HepG2 (cell line): ENCODE measurements around the gene DDX4. TPM values are rescaled to one million over a fixed set of nuclear protein-coding genes. Genes with fewer than 3 reads are reported as not detected.

Experiments
- ATAC-seq: fragments of 200-7000 bp; cut with Tn5 transposase; 3 replicates; pipeline ENCODE4 v1.9.1; 2020; ENCODE audit warnings: mild to moderate bottlenecking, moderate library complexity
- BruUV-seq: library from RNA; stranded (reverse); fragments of 400-500 nt; replicated peaks from 2 replicates; lab custom pipeline; 2021; lab: Mats Ljungman, UMichigan
- CTCF ChIA-PET: fragments of 300-600 bp; formaldehyde crosslinking; extraction: SDS; loops from one replicate; lab custom pipeline; 2021; ENCODE audit warnings: low total read pairs, inconsistent platforms, low intra/inter-chr PET ratio; lab: Yijun Ruan, JAX
- POLR2A ChIA-PET: fragments of 350-600 bp; sonication (Branson Sonifier 250); formaldehyde crosslinking; loops from one replicate; lab custom pipeline; 2020; ENCODE audit warnings: antibody characterized with exemption, inconsistent platforms; lab: Yijun Ruan, JAX
- DNase-seq: peaks from one replicate; pipeline ENCODE4 v3.0.0-alpha.2; 2015; ENCODE audit warnings: low spot score
- FAIRE-seq: peaks from 3 replicates; lab custom pipeline; 2011; peaks lifted over from hg19 to GRCh38; lab: Jason Lieb, UNC
- H2AFZ ChIP-seq: one replicate; pipeline ENCODE4 v1.6.1; 2011; ENCODE audit warnings: low read length, inconsistent platforms
- H3K27ac ChIP-seq: fragments of 300-600 bp; 3 replicates; pipeline ENCODE4 v1.8.0; 2011; ENCODE audit warnings: mixed run types, mild to moderate bottlenecking, mixed read lengths, low read length, inconsistent platforms; ENCODE audit not compliant: insufficient read depth; ENCODE audit errors: extremely low read length
- H3K27me3 ChIP-seq, 2 experiments: fragments of 200-600 bp in 1 of 2; 2 replicates in 1 of 2; 3 replicates in 1 of 2; pipeline versions ENCODE4 v1.6.0 to v1.8.0; 2011; ENCODE audit warnings: low read length in 2 of 2, mild to moderate bottlenecking in 2 of 2, moderate library complexity in 2 of 2, inconsistent platforms in 1 of 2; ENCODE audit not compliant: insufficient read depth in 2 of 2, control insufficient read depth in 1 of 2
- H3K36me3 ChIP-seq, 2 experiments: fragments of 200-600 bp in 1 of 2; replicated peaks in 1 of 2; 2 replicates in 1 of 2; 3 replicates in 1 of 2; pipeline versions ENCODE4 v1.5.1 to v1.8.0; 2011; ENCODE audit warnings: low read length in 2 of 2, inconsistent platforms in 1 of 2; ENCODE audit not compliant: insufficient read depth in 2 of 2, control insufficient read depth in 1 of 2
- H3K4me1 ChIP-seq: 2 replicates; pipeline ENCODE4 v1.5.1; 2012; ENCODE audit warnings: low read length, inconsistent platforms; ENCODE audit not compliant: insufficient read depth
- H3K4me2 ChIP-seq: 2 replicates; pipeline ENCODE4 v1.6.0; 2011; ENCODE audit warnings: low read depth, low read length, inconsistent platforms
- H3K4me3 ChIP-seq, 3 experiments: fragments of 200-600 bp in 1 of 3; sonication (generic), shearing (Covaris generic) in 1 of 3; replicated peaks in 1 of 3; 2 replicates each; pipeline ENCODE4 v1.5.1; 2011 to 2016; ENCODE audit warnings: low read length in 3 of 3, inconsistent platforms in 2 of 3, low read depth in 2 of 3, mild to moderate bottlenecking in 2 of 3, control low read depth in 1 of 3, mixed read lengths in 1 of 3; ENCODE audit not compliant: insufficient read depth in 1 of 3
- H3K79me2 ChIP-seq: one replicate; pipeline ENCODE4 v1.6.1; 2011; ENCODE audit warnings: low read length, inconsistent platforms; ENCODE audit not compliant: insufficient read depth
- H3K9ac ChIP-seq: 2 replicates; pipeline ENCODE4 v1.6.0; 2011; ENCODE audit warnings: mild to moderate bottlenecking, low read depth, low read length, inconsistent platforms; ENCODE audit not compliant: insufficient read depth
- H3K9me3 ChIP-seq: 2 replicates; pipeline ENCODE4 v1.5.1; 2012; ENCODE audit warnings: mild to moderate bottlenecking, low read length
- H4K20me1 ChIP-seq: 2 replicates; pipeline ENCODE4 v1.6.0; 2011; ENCODE audit warnings: inconsistent platforms, mild to moderate bottlenecking, low read length, moderate library complexity; ENCODE audit not compliant: insufficient read depth
- CREB1 ChIP-seq, 2 experiments: fragments of 450-650 bp in 1 of 2; IDR thresholded peaks; 2 replicates each; pipeline ENCODE4 v1.6.1; 2016 to 2017; ENCODE audit warnings: control low read depth in 1 of 2, mild to moderate bottlenecking in 1 of 2, missing compliant biosample characterization in 1 of 2, missing genetic modification characterization in 1 of 2
- DPF2 ChIP-seq: sonication (generic); formaldehyde crosslinking; IDR thresholded peaks from 2 replicates; pipeline ENCODE4 v1.4.0; 2020; ENCODE audit warnings: mild to moderate bottlenecking, low read depth, missing genetic modification reagents, borderline replicate concordance
- FOXA3 ChIP-seq: IDR thresholded peaks from 2 replicates; pipeline ENCODE4 v1.6.1; 2016; ENCODE audit warnings: missing genetic modification reagents, missing compliant biosample characterization
- HNRNPUL1 ChIP-seq: fragments of 200-400 bp; formaldehyde crosslinking; IDR thresholded peaks from 2 replicates; pipeline ENCODE4 v1.6.1; 2017; ENCODE audit warnings: low read depth, mild to moderate bottlenecking, low read length, moderate library complexity
- KLF9 ChIP-seq: IDR thresholded peaks from 2 replicates; pipeline ENCODE4 v1.6.1; 2016; ENCODE audit warnings: low read depth
- KMT2B ChIP-seq: IDR thresholded peaks from 2 replicates; pipeline ENCODE4 v1.6.1; 2016; ENCODE audit warnings: missing genetic modification reagents, missing compliant biosample characterization
- NCOA5 ChIP-seq: sonication (generic); formaldehyde crosslinking; IDR thresholded peaks from 2 replicates; pipeline ENCODE4 v1.4.0; 2020; ENCODE audit warnings: missing genetic modification reagents
- NR2F1 ChIP-seq, 2 experiments: fragments of 450-650 bp in 1 of 2; formaldehyde crosslinking in 1 of 2; IDR thresholded peaks; 2 replicates each; pipeline versions ENCODE4 v1.5.0 to v1.6.1; 2016 to 2020; ENCODE audit warnings: mild to moderate bottlenecking in 1 of 2, missing compliant biosample characterization in 1 of 2, missing genetic modification reagents in 1 of 2, moderate library complexity in 1 of 2
- NRL ChIP-seq: sonication (generic); formaldehyde crosslinking; IDR thresholded peaks from 2 replicates; pipeline ENCODE4 v1.5.0; 2020; ENCODE audit warnings: missing genetic modification reagents, mild to moderate bottlenecking, moderate library complexity, borderline replicate concordance
- PAF1 ChIP-seq: IDR thresholded peaks from 2 replicates; pipeline ENCODE4 v1.6.1; 2016; ENCODE audit warnings: missing genetic modification reagents, missing compliant biosample characterization
- RFXANK ChIP-seq: IDR thresholded peaks from 2 replicates; pipeline ENCODE4 v1.6.1; 2016
- ZC3H13 ChIP-seq: sonication (generic); formaldehyde crosslinking; IDR thresholded peaks from 2 replicates; pipeline ENCODE4 v1.8.1; 2023; ENCODE audit warnings: mild to moderate bottlenecking, missing genetic modification reagents, moderate library complexity
- ZNF543 ChIP-seq: sonication (generic); formaldehyde crosslinking; IDR thresholded peaks from 2 replicates; pipeline ENCODE4 v1.4.0; 2020; ENCODE audit warnings: mild to moderate bottlenecking, missing genetic modification reagents
- ZNF556 ChIP-seq: sonication (generic); formaldehyde crosslinking; IDR thresholded peaks from 2 replicates; pipeline ENCODE4 v1.4.0; 2020; ENCODE audit warnings: mild to moderate bottlenecking, missing genetic modification reagents, borderline replicate concordance
- WGBS: methylation state at CpG from one replicate; pipeline ENCODE4 v1.1.6; 2017; ENCODE audit warnings: low lambda C conversion rate; 5-methylcytosine and 5-hydroxymethylcytosine counted together
- in situ Hi-C: cut with HindIII; loops from 2 replicates; pipeline ENCODE4 v1.10.0; 2017; ENCODE audit warnings: low pct_unique_long_range_greater_than_20kb; ENCODE audit not compliant: extremely low pct_ligation_motif_present
- intact Hi-C: fragments of 100-400 bp; cut with micrococcal nuclease; formaldehyde crosslinking; loops from one replicate; pipeline ENCODE4 v1.10.0; 2022; ENCODE audit not compliant: unreplicated experiment
- polyA plus RNA-seq, 8 experiments: library from polyadenylated mRNA; depleted of rRNA in 3 of 8; stranded (reverse) in 7 of 8; unstranded in 1 of 8; fragments of >200 nt; fragmentation: Illumina TruSeq in 4 of 8; extraction: Trizol in 4 of 8; gene quantifications; 2 replicates each; pipeline versions ENCODE4 v1.2.1 to v1.2.3, GENCODE V29; 2011 to 2016; ENCODE audit warnings: low read depth in 4 of 8, missing spikeins in 1 of 8, mixed read lengths in 1 of 8; ENCODE audit not compliant: insufficient read depth in 1 of 8
- total RNA-seq, 5 experiments: library from RNA; depleted of rRNA; stranded (reverse); fragments of >200 nt; fragmentation: Illumina TruSeq; extraction: Trizol; gene quantifications; 2 replicates each; pipeline ENCODE4 v1.2.3, GENCODE V29; 2016; ENCODE audit warnings: low read depth in 1 of 5
- TF ChIP-seq, protein P1 (sequence below): sonication (generic); formaldehyde crosslinking; IDR thresholded peaks from 2 replicates; pipeline ENCODE4 v1.5.0; 2020; ENCODE audit warnings: mild to moderate bottlenecking, missing genetic modification reagents, borderline replicate concordance
- TF ChIP-seq, protein P2 (sequence below): IDR thresholded peaks from 2 replicates; pipeline ENCODE4 v1.6.1; 2012; ENCODE audit warnings: inconsistent platforms
- TF ChIP-seq, protein P3 (sequence below): sonication (generic); formaldehyde crosslinking; IDR thresholded peaks from 2 replicates; pipeline ENCODE4 v1.4.0; 2020; ENCODE audit warnings: missing genetic modification reagents

The DDX4 gene
- total and polyA plus RNA-seq, 2 of the 13 experiments (the other 11 are each of a cell fraction or from before 2014, with no cell fraction given): 0.05 TPM; not detected in 1

DNA sequence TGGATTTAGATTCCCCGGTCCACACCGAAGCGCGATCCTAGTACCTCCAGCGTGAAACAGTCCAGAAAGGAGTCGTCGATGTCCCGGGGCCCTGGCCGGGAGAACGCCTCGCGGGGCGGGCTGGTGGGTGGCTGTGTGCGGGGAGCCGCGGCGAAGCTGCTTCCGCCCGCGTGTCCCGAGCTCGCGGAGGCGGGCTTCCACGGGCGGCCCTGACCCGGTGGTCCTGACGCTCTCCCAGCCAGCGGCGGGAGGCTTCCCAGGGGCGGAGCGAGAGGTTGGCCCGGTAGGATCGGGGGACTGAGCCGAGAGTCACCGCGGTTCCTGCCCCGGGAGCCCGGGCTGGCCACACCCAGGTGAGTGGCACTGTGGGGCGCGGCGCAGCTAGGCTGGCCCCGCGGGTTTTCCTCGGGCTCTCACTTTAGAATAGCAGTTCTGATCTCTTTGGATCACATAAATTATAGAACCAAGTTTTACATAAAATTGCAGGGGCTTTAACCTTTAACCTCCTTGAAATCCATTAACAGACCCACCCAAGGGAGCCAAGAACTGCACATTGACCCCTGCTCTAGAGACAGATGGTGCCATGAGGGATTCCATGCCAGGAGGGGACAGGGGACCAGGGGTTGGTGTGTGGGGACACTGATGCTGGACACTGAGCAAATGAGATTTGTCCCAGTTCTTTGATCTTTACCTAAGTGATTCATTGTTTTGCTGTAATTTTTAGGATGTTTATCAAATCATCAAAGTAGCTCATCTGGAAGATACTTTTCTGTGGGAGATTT, 84.1 kb downstream of the DDX4 start:
- Histone ChIP-seq H3K27me3 (no peaks in the 10 kb centered on the region), H3K4me2 (no peak overlapping the region), H3K4me3 (no peak overlapping the region), H3K79me2 (no peaks in the 10 kb centered on the region), H3K27ac (no peak overlapping the region), H3K9me3 (no peaks in the 10 kb centered on the region), H3K36me3 (no peaks in the 10 kb centered on the region), H2AFZ (no peak overlapping the region), H4K20me1 (no peaks in the 10 kb centered on the region), H3K9ac (no peak overlapping the region), H3K4me1 (no peaks in the 10 kb centered on the region)
- WGBS: 78% methylated on average over 45 of the region's 45 CpGs
- FAIRE-seq (no peak), DNase-seq (no peak), ATAC-seq (no peak)
- intact Hi-C loops: no loop called here
- POLR2A ChIA-PET: no interaction called here
- BruUV-seq: no TSS peak
- in situ Hi-C loops: no loop called here
- TF ChIP-seq DPF2 (CRISPR knock-in tag) (no peak), KMT2B (CRISPR knock-in tag) (no peak), CREB1 (IDR thresholded peaks at IDR 0.05) (no peak), CREB1 (CRISPR knock-in tag; IDR thresholded peaks at IDR 0.05) (no peak), KLF9 (no peak), ZC3H13 (CRISPR knock-in tag) (no peak), NRL (no peak), NR2F1 (CRISPR knock-in tag; IDR thresholded peaks at IDR 0.05) (no peak), PAF1 (CRISPR knock-in tag) (no peak), HNRNPUL1 (no peak), RFXANK (CRISPR knock-in tag) (no peak), NCOA5 (CRISPR knock-in tag) (no peak), FOXA3 (CRISPR knock-in tag) (no peak), ZNF543 (CRISPR knock-in tag) (no peak), ZNF556 (no peak)
- TF ChIP-seq, protein P1, sequence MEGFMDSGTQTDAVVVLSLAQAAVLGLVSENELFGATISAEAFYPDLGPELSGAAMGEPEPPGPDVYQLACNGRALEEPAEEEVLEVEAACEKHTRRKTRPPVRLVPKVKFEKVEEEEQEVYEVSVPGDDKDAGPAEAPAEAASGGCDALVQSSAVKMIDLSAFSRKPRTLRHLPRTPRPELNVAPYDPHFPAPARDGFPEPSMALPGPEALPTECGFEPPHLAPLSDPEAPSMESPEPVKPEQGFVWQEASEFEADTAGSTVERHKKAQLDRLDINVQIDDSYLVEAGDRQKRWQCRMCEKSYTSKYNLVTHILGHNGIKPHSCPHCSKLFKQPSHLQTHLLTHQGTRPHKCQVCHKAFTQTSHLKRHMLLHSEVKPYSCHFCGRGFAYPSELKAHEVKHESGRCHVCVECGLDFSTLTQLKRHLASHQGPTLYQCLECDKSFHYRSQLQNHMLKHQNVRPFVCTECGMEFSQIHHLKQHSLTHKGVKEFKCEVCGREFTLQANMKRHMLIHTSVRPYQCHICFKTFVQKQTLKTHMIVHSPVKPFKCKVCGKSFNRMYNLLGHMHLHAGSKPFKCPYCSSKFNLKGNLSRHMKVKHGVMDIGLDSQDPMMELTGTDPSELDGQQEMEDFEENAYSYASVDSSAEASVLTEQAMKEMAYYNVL (CRISPR knock-in tag): no peak
- TF ChIP-seq, protein P2, sequence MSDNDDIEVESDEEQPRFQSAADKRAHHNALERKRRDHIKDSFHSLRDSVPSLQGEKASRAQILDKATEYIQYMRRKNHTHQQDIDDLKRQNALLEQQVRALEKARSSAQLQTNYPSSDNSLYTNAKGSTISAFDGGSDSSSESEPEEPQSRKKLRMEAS: no peak
- TF ChIP-seq, protein P3, sequence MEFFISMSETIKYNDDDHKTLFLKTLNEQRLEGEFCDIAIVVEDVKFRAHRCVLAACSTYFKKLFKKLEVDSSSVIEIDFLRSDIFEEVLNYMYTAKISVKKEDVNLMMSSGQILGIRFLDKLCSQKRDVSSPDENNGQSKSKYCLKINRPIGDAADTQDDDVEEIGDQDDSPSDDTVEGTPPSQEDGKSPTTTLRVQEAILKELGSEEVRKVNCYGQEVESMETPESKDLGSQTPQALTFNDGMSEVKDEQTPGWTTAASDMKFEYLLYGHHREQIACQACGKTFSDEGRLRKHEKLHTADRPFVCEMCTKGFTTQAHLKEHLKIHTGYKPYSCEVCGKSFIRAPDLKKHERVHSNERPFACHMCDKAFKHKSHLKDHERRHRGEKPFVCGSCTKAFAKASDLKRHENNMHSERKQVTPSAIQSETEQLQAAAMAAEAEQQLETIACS (CRISPR knock-in tag): no peak
- CTCF ChIA-PET: no interaction called here
